Stomach (tissue), 9 donors: Measurements from ENCODE around the gene METTL16. TPM values are rescaled to one million over a fixed set of nuclear protein-coding genes. Genes with fewer than 3 reads are reported as not detected.

Experiments used
- DNase-seq, 2 donors: peaks; one replicate each; pipeline versions ENCODE4 v3.0.0 to v3.0.0-alpha.2; 2013 to 2019
- H3K27ac ChIP-seq, 5 donors: fragments of 200-600 bp in 4 of 5; sonication (generic) in 4 of 5; one replicate each; pipeline ENCODE4 v1.5.1; 2013 to 2019; ENCODE audit warnings: mild to moderate bottlenecking in 1 of 5, moderate library complexity in 1 of 5
- H3K27me3 ChIP-seq, 3 donors: fragments of 200-600 bp; sonication (generic); one replicate each; pipeline ENCODE4 v1.5.1; 2017 to 2019; ENCODE audit warnings: mixed run types in 1 of 3
- H3K36me3 ChIP-seq, 4 donors: fragments of 200-600 bp; sonication (generic); 1 replicate in 3 of 4; 2 replicates in 1 of 4; pipeline ENCODE4 v1.5.1; 2016 to 2019
- H3K4me1 ChIP-seq, 4 donors: fragments of 200-600 bp; sonication (generic); one replicate each; pipeline ENCODE4 v1.5.1; 2016 to 2019
- H3K4me3 ChIP-seq, 4 donors: fragments of 200-600 bp; sonication (generic) in 3 of 4; one replicate each; pipeline ENCODE4 v1.5.1; 2016 to 2019; ENCODE audit warnings: mild to moderate bottlenecking in 1 of 4
- H3K9me3 ChIP-seq, 4 donors: fragments of 200-600 bp; sonication (generic); one replicate each; pipeline ENCODE4 v1.5.1; 2016 to 2019
- CTCF ChIP-seq, 7 experiments: fragments of 450-650 bp in 4 of 7; fragments of 200-600 bp in 3 of 7; sonication (generic) in 3 of 7; IDR thresholded peaks; one replicate each; pipeline ENCODE4 v1.5.1; 2016 to 2019; ENCODE audit warnings: antibody characterized with exemption in 7 of 7, control low read depth in 2 of 7, mild to moderate bottlenecking in 1 of 7
- EP300 ChIP-seq: sonication (generic); formaldehyde crosslinking; IDR thresholded peaks from one replicate; pipeline ENCODE4 v1.6.1; 2017; ENCODE audit warnings: antibody characterized with exemption
- POLR2A ChIP-seq, 4 donors: fragments of 450-650 bp; IDR thresholded peaks; one replicate each; pipeline ENCODE4 v1.6.1; 2016; ENCODE audit warnings: antibody characterized with exemption in 4 of 4, control low read depth in 2 of 4, mild to moderate bottlenecking in 1 of 4, moderate library complexity in 1 of 4
- POLR2AphosphoS5 ChIP-seq, 3 donors: sonication (generic); formaldehyde crosslinking; IDR thresholded peaks; one replicate each; pipeline ENCODE4 v1.6.1; 2016; ENCODE audit warnings: antibody characterized with exemption in 3 of 3
- WGBS, 5 donors: extraction: QIAGEN DNeasy Blood & Tissue Kit in 3 of 5; methylation state at CpG; one replicate each; pipeline versions ENCODE4 v1.1.5 to v1.1.7; 2013 to 2018; 5-methylcytosine and 5-hydroxymethylcytosine counted together
- intact Hi-C: fragments of 100-400 bp; cut with DNase I; formaldehyde crosslinking; loops from one replicate; pipeline ENCODE4 v1.15.1; 2023; ENCODE audit warnings: low total_unique reads
- polyA plus RNA-seq, 3 donors: library from polyadenylated mRNA; stranded (reverse); fragments of 200-250 nt; gene quantifications; one replicate each; pipeline ENCODE4 v1.2.3, GENCODE V29; 2013
- total RNA-seq, 5 donors: library from RNA; depleted of rRNA; stranded (reverse); fragments of >200 nt; gene quantifications; one replicate each; pipeline versions ENCODE4 v1.1.0 to v1.2.3, GENCODE V29; 2014 to 2016
- donor health status: healthy with polysubstance abuse.
- donor health status: Bipolar disorder and iron deficiency.
- donor health status: healthy.

The METTL16 gene
- total and polyA plus RNA-seq, 8 donors = 11.3 to 108 (median 16.6) TPM

GRCh38 chr17:2418572-2418971 is 93.1 kb downstream of the METTL16 start:
- intact Hi-C loops = loop anchor here (5.0 to 10.0 kb wide), 2 partner anchors 36 to 54 kb away; no protein-coding TSS in a partner anchor
- Histone ChIP-seq H3K36me3 (peaks cover 20 to 56% (median 53%) of the 10 kb centered on the region in 4 donors), H3K4me3 (no peak overlapping the region), H3K9me3 (no peaks in the 10 kb centered on the region), H3K27ac (peak overlapping the region; percentile 6 to 80 (median 76)), H3K27me3 (no peaks in the 10 kb centered on the region), H3K4me1 (peaks cover 5 to 61% (median 23%) of the 10 kb centered on the region in 4 donors)
- TF ChIP-seq POLR2A (IDR thresholded peaks at IDR 0.05) (no peak), POLR2AphosphoS5 (IDR thresholded peaks at IDR 0.05) (peak; percentile 29 to 84 (median 75)), EP300 (no peak), CTCF (IDR thresholded peaks at IDR 0.05) (no peak)
- no peak for DNase-seq
- 42 to 67% (median 56%) methylated on average over 7 of the region's 7 CpGs for WGBS, 5 donors

GRCh38 chr17:2416010-2416734 is 95.5 kb downstream of the METTL16 start:
- TF ChIP-seq EP300 = no peak
- peak in 6 of 7 experiments; percentile 69 to 99 (median 96) for TF ChIP-seq CTCF (IDR thresholded peaks at IDR 0.05)
- peak in 2 of 3 donors; percentile 51 to 91 for TF ChIP-seq POLR2AphosphoS5 (IDR thresholded peaks at IDR 0.05)
- no peak for TF ChIP-seq POLR2A (IDR thresholded peaks at IDR 0.05)
- Histone ChIP-seq H3K4me1 (peaks cover 8 to 62% (median 26%) of the 10 kb centered on the region in 4 donors), H3K27ac (peak overlapping the region in 3 of 5 donors; percentile 38 to 73 (median 63)), H3K4me3 (no peak overlapping the region), H3K36me3 (peaks cover 15 to 45% (median 41%) of the 10 kb centered on the region in 4 donors), H3K27me3 (no peaks in the 10 kb centered on the region), H3K9me3 (no peaks in the 10 kb centered on the region)
- intact Hi-C loops = loop anchor here (5.0 to 10.0 kb wide), 2 partner anchors 34 to 51 kb away; no protein-coding TSS in a partner anchor
- 24 to 33% (median 31%) methylated on average over 19 of the region's 19 CpGs for WGBS, 5 donors
- peak; percentile 95 to 96 for DNase-seq

- H3K4me1 ChIP-seq = peaks cover 8 to 53% (median 26%) of the 10 kb centered on the region in 4 donors
- no peaks in the 10 kb centered on the region for H3K27me3 ChIP-seq
- 79 to 91% (median 86%) methylated on average over 9 of the region's 9 CpGs for WGBS, 5 donors
- no peak overlapping the region for H3K27ac ChIP-seq
- intact Hi-C loops = loop anchor here (5.0 to 10.0 kb wide), 2 partner anchors 33 to 50 kb away; no protein-coding TSS in a partner anchor
- TF ChIP-seq CTCF (IDR thresholded peaks at IDR 0.05) (no peak), POLR2AphosphoS5 (IDR thresholded peaks at IDR 0.05) (no peak), EP300 (no peak), POLR2A (IDR thresholded peaks at IDR 0.05) (no peak)
- no peak overlapping the region for H3K4me3 ChIP-seq
- no peak for DNase-seq
- H3K36me3 ChIP-seq = peaks cover 11 to 39% (median 31%) of the 10 kb centered on the region in 4 donors
- H3K9me3 ChIP-seq = no peaks in the 10 kb centered on the region
Measured at GRCh38 chr17:2415081-2415480, 96.6 kb downstream of the METTL16 start.

- Histone ChIP-seq H3K27ac (no peak overlapping the region), H3K4me3 (no peak overlapping the region), H3K4me1 (peaks cover 7 to 47% (median 25%) of the 10 kb centered on the region in 4 donors), H3K9me3 (no peaks in the 10 kb centered on the region), H3K36me3 (peaks cover 5 to 34% (median 25%) of the 10 kb centered on the region in 4 donors), H3K27me3 (no peaks in the 10 kb centered on the region)
- intact Hi-C loops = loop anchor here (5.0 to 10.0 kb wide), 2 partner anchors 32 to 50 kb away; no protein-coding TSS in a partner anchor
- TF ChIP-seq POLR2AphosphoS5 (IDR thresholded peaks at IDR 0.05) (no peak), CTCF (IDR thresholded peaks at IDR 0.05) (no peak), POLR2A (IDR thresholded peaks at IDR 0.05) (no peak), EP300 (no peak)
- 89 to 96% (median 93%) methylated on average over 12 to 22 of the region's 22 CpGs for WGBS, 5 donors
- DNase-seq = no peak
Measured at GRCh38 chr17:2414446-2415064, 97.1 kb downstream of the METTL16 start.
